ENCODE data around the gene PLXNC1. TPM values are rescaled to one million over a fixed set of nuclear protein-coding genes. Genes with fewer than 3 reads are reported as not detected.

The PLXNC1 gene
- total RNA-seq, 3 donors from 2014 or later = 5.2 to 13.2 (median 6.2) TPM

GRCh38 chr12:94273272-94273671, 124.9 kb downstream of the PLXNC1 start:
- intact Hi-C loops (cut with DNase I, micrococcal nuclease) = no loop called here

GRCh38 chr12:94276725-94277124, 128.3 kb downstream of the PLXNC1 start:
- DNase-seq = no peak
- ATAC-seq = peak; percentile 25
- Histone ChIP-seq H3K36me3 (ENCODE audit: low read depth) (no peaks in the 10 kb centered on the region), H3K4me1 (ENCODE audit: low read depth) (no peaks in the 10 kb centered on the region), H3K4me3 (no peak overlapping the region), H3K9me3 (no peaks in the 10 kb centered on the region)
- intact Hi-C loops (cut with DNase I, micrococcal nuclease) = no loop called here
- TF ChIP-seq CTCF (IDR thresholded peaks at IDR 0.05) = no peak

More at GRCh38 chr12:94273272-94273671, 124.9 kb downstream of the PLXNC1 start:
- no peak for TF ChIP-seq CTCF (IDR thresholded peaks at IDR 0.05)
- ATAC-seq = no peak
- Histone ChIP-seq H3K36me3 (ENCODE audit: low read depth) (no peaks in the 10 kb centered on the region), H3K4me3 (no peak overlapping the region), H3K4me1 (ENCODE audit: low read depth) (no peaks in the 10 kb centered on the region), H3K9me3 (no peaks in the 10 kb centered on the region)
- no peak for DNase-seq

GRCh38 chr12:94277426-94278000, 129.1 kb downstream of the PLXNC1 start:
- TF ChIP-seq CTCF (IDR thresholded peaks at IDR 0.05) = no peak
- intact Hi-C loops (cut with DNase I, micrococcal nuclease) = no loop called here
- Histone ChIP-seq H3K4me1 (ENCODE audit: low read depth) (no peaks in the 10 kb centered on the region), H3K36me3 (ENCODE audit: low read depth) (no peaks in the 10 kb centered on the region), H3K9me3 (no peaks in the 10 kb centered on the region), H3K4me3 (no peak overlapping the region)
- ATAC-seq (peak; percentile 71), DNase-seq (no peak)

GRCh38 chr12:94280063-94280462, 131.7 kb downstream of the PLXNC1 start:
- intact Hi-C loops (cut with DNase I, micrococcal nuclease) = no loop called here
- no peak overlapping the region for H3K4me3 ChIP-seq
- DNase-seq (no peak), ATAC-seq (no peak)
- no peaks in the 10 kb centered on the region for H3K9me3 ChIP-seq
- no peaks in the 10 kb centered on the region for H3K36me3 ChIP-seq (ENCODE audit: low read depth)
- TF ChIP-seq CTCF (IDR thresholded peaks at IDR 0.05) = no peak
- no peaks in the 10 kb centered on the region for H3K4me1 ChIP-seq (ENCODE audit: low read depth)

GRCh38 chr12:94282675-94283074, 134.3 kb downstream of the PLXNC1 start:
- ATAC-seq = peak; percentile 59
- H3K4me1 ChIP-seq (ENCODE audit: low read depth) = peaks cover 11% of the 10 kb centered on the region
- intact Hi-C loops (cut with DNase I, micrococcal nuclease) = no loop called here
- no peak for TF ChIP-seq CTCF (IDR thresholded peaks at IDR 0.05)
- DNase-seq = peak in 2 of 3 donors; percentile 38 to 67
- H3K36me3 ChIP-seq (ENCODE audit: low read depth) = no peaks in the 10 kb centered on the region
- no peak overlapping the region for H3K4me3 ChIP-seq
- no peaks in the 10 kb centered on the region for H3K9me3 ChIP-seq

GRCh38 chr12:94284046-94284445, 135.7 kb downstream of the PLXNC1 start:
- Histone ChIP-seq H3K9me3 (no peaks in the 10 kb centered on the region), H3K4me1 (ENCODE audit: low read depth) (peaks cover 13% of the 10 kb centered on the region), H3K36me3 (ENCODE audit: low read depth) (no peaks in the 10 kb centered on the region), H3K4me3 (no peak overlapping the region)
- ATAC-seq (no peak), DNase-seq (no peak)
- TF ChIP-seq CTCF (IDR thresholded peaks at IDR 0.05) = no peak
- intact Hi-C loops (cut with DNase I, micrococcal nuclease) = no loop called here
